H7 (cell line): ENCODE data around the gene FSTL1. TPM values are rescaled to one million over a fixed set of nuclear protein-coding genes. Genes with fewer than 3 reads are reported as not detected.

Experiments used
- DNase-seq: peaks from one replicate; pipeline ENCODE4 v3.0.0; 2012
- H3K27me3 ChIP-seq: 2 replicates; pipeline ENCODE4 v1.6.0; 2011; ENCODE audit warnings: mild to moderate bottlenecking, low read length; ENCODE audit not compliant: control insufficient read depth, insufficient read depth
- H3K36me3 ChIP-seq: replicated peaks from 2 replicates; pipeline ENCODE4 v1.5.1; 2011; ENCODE audit warnings: low read length; ENCODE audit not compliant: control insufficient read depth, insufficient read depth
- H3K4me3 ChIP-seq: 2 replicates; pipeline ENCODE4 v1.5.1; 2011; ENCODE audit warnings: low read depth, mild to moderate bottlenecking, control low read depth, low read length, moderate library complexity; ENCODE audit not compliant: insufficient read depth
- total RNA-seq: library from RNA; depleted of rRNA; stranded (reverse); fragments of >200 nt; shearing (Covaris generic); gene quantifications from 2 replicates; pipeline ENCODE4 v1.2.3, GENCODE V29; 2014

The FSTL1 gene
- total RNA-seq, 1 experiment from 2014 or later, result 318 TPM

- DNase-seq, result no peak
- Histone ChIP-seq H3K4me3 (no peak overlapping the region), H3K36me3 (peaks cover 32% of the 10 kb centered on the region), H3K27me3 (no peaks in the 10 kb centered on the region)
Measured at GRCh38 chr3:120440001-120440703, 10.6 kb downstream of the FSTL1 start.

DNA sequence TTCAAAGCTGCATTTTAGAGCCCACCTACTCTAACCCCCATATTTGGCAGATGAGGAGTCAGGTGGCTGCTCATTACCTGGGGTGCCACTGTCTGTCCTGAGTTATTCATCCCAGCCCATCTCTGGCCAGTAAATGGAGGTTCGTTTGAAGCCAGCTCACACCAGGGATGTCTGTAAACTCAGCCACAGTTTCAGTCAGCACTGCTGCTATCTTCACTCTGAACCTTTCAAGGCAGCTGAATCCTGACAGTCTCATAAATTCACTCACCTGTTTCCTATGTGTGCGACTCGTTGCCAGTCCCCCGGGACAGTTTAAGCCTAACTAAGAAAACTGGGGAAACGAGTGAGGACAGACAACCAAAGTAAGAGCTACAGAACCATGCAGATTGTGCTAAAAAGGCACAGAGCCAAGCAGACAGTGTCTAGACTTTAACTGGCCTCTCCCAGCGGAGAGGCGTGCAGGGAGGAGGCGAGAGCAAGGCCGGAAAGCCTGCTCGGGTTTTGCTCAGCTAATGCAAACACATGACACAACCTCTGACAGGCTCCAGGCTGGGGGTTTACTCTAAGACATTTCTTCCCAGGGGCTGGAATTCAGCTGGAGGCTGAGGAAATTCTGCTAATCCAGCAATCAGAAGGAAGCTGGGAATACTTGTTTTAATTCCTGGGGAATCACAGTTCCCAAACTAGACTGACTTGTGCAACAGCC, 12.0 kb downstream of the FSTL1 start:
- no peak overlapping the region for H3K4me3 ChIP-seq
- H3K27me3 ChIP-seq, result no peaks in the 10 kb centered on the region
- no peak for DNase-seq
- H3K36me3 ChIP-seq, result peaks cover 32% of the 10 kb centered on the region

DNA sequence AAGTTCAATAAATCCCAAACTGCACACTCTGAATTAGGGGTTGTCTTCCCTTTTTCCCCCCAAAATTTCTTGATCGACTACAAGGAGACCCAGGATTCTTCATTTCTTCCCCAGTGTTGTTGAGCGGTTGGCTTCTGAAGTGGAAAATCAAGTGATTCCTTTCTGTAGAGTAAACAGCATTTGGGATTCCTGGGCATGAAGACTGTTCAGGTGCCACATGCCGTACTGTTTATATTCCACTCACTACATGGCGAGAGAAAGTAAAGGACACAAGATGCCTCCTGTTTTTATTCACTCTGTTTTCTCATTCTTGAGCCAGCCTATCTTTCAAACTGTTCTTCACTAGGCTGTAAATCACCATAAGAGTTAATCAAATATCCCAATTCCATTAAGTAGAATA, 12.6 kb downstream of the FSTL1 start:
- DNase-seq, result no peak
- Histone ChIP-seq H3K4me3 (no peak overlapping the region), H3K27me3 (no peaks in the 10 kb centered on the region), H3K36me3 (peaks cover 32% of the 10 kb centered on the region)

DNA sequence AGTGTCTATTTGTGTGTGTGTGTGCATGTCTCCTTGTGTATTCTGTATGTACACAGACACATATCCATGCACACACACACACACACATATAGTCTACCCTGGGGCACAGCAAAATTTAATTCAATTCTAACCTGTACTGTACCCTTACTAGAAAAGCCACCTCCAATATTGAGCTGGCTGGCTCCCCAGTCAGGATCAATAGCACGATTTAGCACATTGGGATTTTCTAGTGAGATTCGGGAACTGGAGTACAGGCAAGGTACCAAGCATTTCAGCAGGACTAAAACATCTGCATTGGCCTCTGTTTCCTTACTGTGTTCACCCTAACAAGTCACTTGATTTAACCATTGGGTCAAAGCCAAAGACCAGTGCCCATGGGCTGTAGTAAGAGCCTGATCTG, 13.2 kb downstream of the FSTL1 start:
- no peaks in the 10 kb centered on the region for H3K27me3 ChIP-seq
- H3K4me3 ChIP-seq, result no peak overlapping the region
- DNase-seq, result no peak
- H3K36me3 ChIP-seq, result peaks cover 32% of the 10 kb centered on the region

GRCh38 chr3:120436523-120437050, 14.2 kb downstream of the FSTL1 start:
- H3K36me3 ChIP-seq, result peaks cover 29% of the 10 kb centered on the region
- no peak for DNase-seq
- H3K4me3 ChIP-seq, result no peak overlapping the region

DNA sequence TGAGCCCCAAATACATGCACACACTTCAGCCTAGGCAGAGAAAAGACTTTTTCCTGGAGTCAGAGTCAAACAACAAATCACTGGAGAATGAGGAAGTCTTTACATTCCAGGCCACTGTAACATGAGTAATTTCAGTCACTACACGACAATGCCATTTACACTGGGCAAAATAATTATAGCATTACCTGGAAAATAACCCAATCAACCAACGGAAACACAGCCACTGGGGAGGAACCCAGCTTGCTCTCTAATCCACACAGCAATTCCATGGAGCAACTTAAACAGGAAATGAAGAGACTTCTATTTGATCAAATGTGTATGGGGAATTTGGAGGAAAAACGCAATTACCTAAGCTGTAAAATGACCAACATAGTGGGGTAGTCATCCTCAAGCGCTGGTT, 15.2 kb downstream of the FSTL1 start:
- no peak for DNase-seq
- peaks cover 24% of the 10 kb centered on the region for H3K36me3 ChIP-seq
- H3K27me3 ChIP-seq, result no peaks in the 10 kb centered on the region
- H3K4me3 ChIP-seq, result no peak overlapping the region

More at GRCh38 chr3:120436523-120437050, 14.2 kb downstream of the FSTL1 start:
- H3K27me3 ChIP-seq, result no peaks in the 10 kb centered on the region

GRCh38 chr3:120433662-120434331, 17.0 kb downstream of the FSTL1 start:
- H3K4me3 ChIP-seq, result no peak overlapping the region
- DNase-seq, result no peak
- peaks cover 20% of the 10 kb centered on the region for H3K36me3 ChIP-seq
- no peaks in the 10 kb centered on the region for H3K27me3 ChIP-seq

GRCh38 chr3:120432150-120432860, 18.5 kb downstream of the FSTL1 start:
- peak; percentile 57 for DNase-seq
- Histone ChIP-seq H3K36me3 (peaks cover 24% of the 10 kb centered on the region), H3K27me3 (no peaks in the 10 kb centered on the region), H3K4me3 (no peak overlapping the region)

- H3K36me3 ChIP-seq, result peaks cover 27% of the 10 kb centered on the region
- H3K27me3 ChIP-seq, result no peaks in the 10 kb centered on the region
- H3K4me3 ChIP-seq, result no peak overlapping the region
- DNase-seq, result no peak
Measured at GRCh38 chr3:120429921-120430361, 20.9 kb downstream of the FSTL1 start.

DNA sequence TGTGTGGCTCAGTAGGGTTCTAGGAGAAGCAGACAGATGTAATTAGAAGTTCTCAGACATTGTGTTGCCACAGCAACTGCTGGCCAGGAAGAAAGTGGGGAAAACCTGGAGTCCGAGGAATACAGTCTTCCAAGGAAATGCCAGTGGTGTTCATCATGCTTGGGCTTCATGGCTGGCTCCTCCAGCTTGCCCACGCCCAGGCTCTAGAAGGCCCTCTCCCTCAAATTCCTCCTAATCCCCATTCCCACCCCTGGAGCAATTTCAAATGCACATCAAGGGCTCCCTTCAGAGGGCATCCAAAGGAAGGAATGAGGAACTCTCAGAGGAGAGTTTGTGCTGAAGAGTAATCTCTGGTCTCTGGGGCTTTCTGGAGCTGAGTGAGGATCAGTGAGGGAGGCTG, 21.9 kb downstream of the FSTL1 start:
- Histone ChIP-seq H3K4me3 (no peak overlapping the region), H3K36me3 (peaks cover 26% of the 10 kb centered on the region), H3K27me3 (no peaks in the 10 kb centered on the region)
- no peak for DNase-seq

DNA sequence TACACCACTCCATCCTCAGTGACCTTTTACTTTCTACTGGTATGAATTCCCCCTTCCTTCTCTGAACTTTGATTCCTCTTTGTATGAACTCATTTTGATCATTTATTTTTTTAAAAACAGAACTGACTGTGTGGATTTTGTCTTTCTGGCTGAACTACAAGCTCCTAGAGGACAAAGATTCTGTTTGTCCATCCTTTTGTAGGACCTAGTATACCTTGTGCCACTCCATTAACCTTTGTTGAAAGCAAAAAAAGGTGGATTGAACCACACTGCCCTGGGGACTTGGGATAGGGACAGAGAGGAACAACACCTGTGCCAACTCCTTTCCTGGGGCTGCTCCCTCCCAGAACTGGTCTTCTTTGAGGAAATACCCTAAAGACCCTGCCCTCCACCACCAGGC, 23.6 kb downstream of the FSTL1 start:
- Histone ChIP-seq H3K4me3 (no peak overlapping the region), H3K36me3 (peaks cover 33% of the 10 kb centered on the region), H3K27me3 (no peaks in the 10 kb centered on the region)
- no peak for DNase-seq

GRCh38 chr3:120425572-120426250, 25.1 kb downstream of the FSTL1 start:
- DNase-seq, result no peak
- Histone ChIP-seq H3K4me3 (no peak overlapping the region), H3K27me3 (no peaks in the 10 kb centered on the region)

GRCh38 chr3:120424976-120425570, 25.7 kb downstream of the FSTL1 start:
- DNase-seq, result no peak
- H3K36me3 ChIP-seq, result peaks cover 32% of the 10 kb centered on the region
- H3K27me3 ChIP-seq, result no peaks in the 10 kb centered on the region
- no peak overlapping the region for H3K4me3 ChIP-seq

More at GRCh38 chr3:120425572-120426250, 25.1 kb downstream of the FSTL1 start:
- peaks cover 35% of the 10 kb centered on the region for H3K36me3 ChIP-seq
